GM12891 (cell line): ENCODE results near the gene SDC3.
"Not testable (repeated sequence)": the region's sequence is repeated elsewhere in the genome, so short reads cannot be mapped to it uniquely, and the experiment has no call there.

Experiments used
- DNase-seq: peaks from one replicate; pipeline ENCODE4 v3.0.0; 2011; ENCODE audit warnings: low spot score; ENCODE audit not compliant: insufficient read length
- FAIRE-seq: peaks from 2 replicates; lab custom pipeline; 2011; peaks lifted over from hg19 to GRCh38; lab: Jason Lieb, UNC
- PAX5 ChIP-seq: IDR thresholded peaks from 2 replicates; pipeline ENCODE4 v1.6.1; 2011; ENCODE audit warnings: low read length, moderate library complexity, mild to moderate bottlenecking; ENCODE audit not compliant: insufficient read depth, severe bottlenecking
- POLR2A ChIP-seq: IDR thresholded peaks from 2 replicates; pipeline ENCODE4 v1.6.1; 2011; ENCODE audit warnings: low read depth, low read length, control low read depth
- POLR2AphosphoS5 ChIP-seq: IDR thresholded peaks from 2 replicates; pipeline ENCODE4 v1.6.1; 2011; ENCODE audit warnings: low read depth, low read length, control low read depth
- POU2F2 ChIP-seq: IDR thresholded peaks from 2 replicates; pipeline ENCODE4 v1.6.1; 2011; ENCODE audit warnings: low read depth, mild to moderate bottlenecking, control low read depth, low read length, moderate library complexity
- SPI1 ChIP-seq: IDR thresholded peaks from 2 replicates; pipeline ENCODE4 v1.6.1; 2011; ENCODE audit warnings: low read depth, low read length, control low read depth
- TAF1 ChIP-seq: IDR thresholded peaks from 2 replicates; pipeline ENCODE4 v1.6.1; 2011; ENCODE audit warnings: low read depth, low read length, control low read depth

SDC3 gene

DNA sequence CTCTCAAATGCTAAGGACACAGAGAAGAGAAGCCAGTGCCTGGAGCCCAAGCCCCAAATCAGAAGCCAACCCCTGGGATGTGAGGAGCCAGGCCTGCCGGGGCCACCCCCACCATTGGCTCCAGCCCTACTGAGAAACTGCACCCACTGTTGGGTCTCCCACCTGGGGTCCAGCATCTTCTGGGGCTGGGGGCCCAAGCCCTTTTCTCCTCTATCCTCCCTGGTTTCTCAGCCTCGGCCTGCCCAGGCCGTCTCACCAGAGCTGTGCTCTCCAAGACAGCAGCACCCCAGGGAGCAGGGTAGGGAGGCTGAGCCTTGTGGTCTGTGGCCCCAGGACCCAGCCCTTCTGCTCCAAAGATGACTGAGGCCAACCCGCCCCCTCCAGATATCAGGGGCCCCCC lies 37.9 kb downstream of the SDC3 start:
- FAIRE-seq = no peak
- no peak for TF ChIP-seq SPI1

GRCh38 chr1:30870035-30870434 lies 38.5 kb downstream of the SDC3 start:
- no peak for DNase-seq
- TF ChIP-seq POLR2AphosphoS5 (no peak), POLR2A (no peak), SPI1 (no peak), PAX5 (no peak), TAF1 (no peak), POU2F2 (no peak)
- FAIRE-seq = no peak

More for the DNA sequence above, 37.9 kb downstream of the SDC3 start:
- DNase-seq = no peak

GRCh38 chr1:30868833-30869435 lies 39.6 kb downstream of the SDC3 start:
- FAIRE-seq (peak; percentile 41), DNase-seq (peak; percentile 46)
- TF ChIP-seq SPI1 (no peak), POLR2AphosphoS5 (peak; percentile 28; the same call in 1 of the 2 replicates), PAX5 (no peak), POLR2A (no peak), POU2F2 (peak; percentile 75; the same call in 1 of the 2 replicates)

DNA sequence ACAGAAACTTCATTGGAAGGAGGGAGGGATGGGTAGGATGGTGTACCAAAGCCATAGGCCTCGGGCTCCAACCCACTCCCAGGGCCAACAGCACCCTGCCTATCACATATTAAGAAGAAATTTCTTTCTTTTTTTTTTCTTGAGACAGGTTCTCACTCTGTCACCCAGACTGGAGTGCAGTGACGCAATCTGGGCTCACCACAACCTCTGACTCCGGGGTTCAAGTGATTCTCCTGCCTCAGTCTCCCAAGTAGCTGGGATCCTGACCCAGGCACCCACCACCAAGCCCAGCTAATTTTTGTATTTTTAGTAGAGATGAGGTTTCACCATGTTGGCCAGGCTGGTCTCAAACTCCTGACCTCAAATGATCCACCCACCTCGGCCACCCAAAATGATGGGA lies 40.5 kb downstream of the SDC3 start:
- not testable (repeated sequence) for DNase-seq, FAIRE-seq

GRCh38 chr1:30867537-30867936 lies 41.0 kb downstream of the SDC3 start:
- FAIRE-seq = no peak
- DNase-seq = no peak
- no peak for TF ChIP-seq POLR2AphosphoS5

- no peak for FAIRE-seq
- no peak for DNase-seq
Measured at GRCh38 chr1:30866594-30866993, 42.0 kb downstream of the SDC3 start.

GRCh38 chr1:30864681-30865080 lies 43.9 kb downstream of the SDC3 start:
- TF ChIP-seq POLR2AphosphoS5 = no peak
- no peak for TF ChIP-seq SPI1
- TF ChIP-seq PAX5 = no peak
- TF ChIP-seq POLR2A = no peak
- TF ChIP-seq TAF1 = no peak
- TF ChIP-seq POU2F2 = no peak
- DNase-seq (no peak), FAIRE-seq (no peak)

More at GRCh38 chr1:30866594-30866993, 42.0 kb downstream of the SDC3 start:
- no peak for TF ChIP-seq POLR2AphosphoS5
- TF ChIP-seq PAX5 = no peak
- no peak for TF ChIP-seq POLR2A
- TF ChIP-seq POU2F2 = no peak
- no peak for TF ChIP-seq TAF1
- TF ChIP-seq SPI1 = no peak

GRCh38 chr1:30863858-30864604 lies 44.5 kb downstream of the SDC3 start:
- no peak for FAIRE-seq
- TF ChIP-seq PAX5 = no peak
- no peak for TF ChIP-seq POU2F2
- no peak for TF ChIP-seq POLR2A
- no peak for TF ChIP-seq POLR2AphosphoS5
- TF ChIP-seq TAF1 = no peak
- no peak for TF ChIP-seq SPI1
- DNase-seq = no peak

GRCh38 chr1:30860320-30860652 lies 48.3 kb downstream of the SDC3 start:
- no peak for FAIRE-seq
- DNase-seq = no peak

GRCh38 chr1:30857964-30858363 lies 50.6 kb downstream of the SDC3 start:
- DNase-seq = no peak
- no peak for TF ChIP-seq TAF1
- TF ChIP-seq PAX5 = no peak
- TF ChIP-seq POLR2AphosphoS5 = no peak
- no peak for TF ChIP-seq SPI1
- TF ChIP-seq POLR2A = no peak
- no peak for TF ChIP-seq POU2F2
- no peak for FAIRE-seq

More at GRCh38 chr1:30860320-30860652, 48.3 kb downstream of the SDC3 start:
- TF ChIP-seq SPI1 = no peak
- no peak for TF ChIP-seq POLR2AphosphoS5
- TF ChIP-seq POU2F2 = no peak
- no peak for TF ChIP-seq TAF1
- no peak for TF ChIP-seq PAX5
- TF ChIP-seq POLR2A = no peak
